Neural progenitor cell (in vitro differentiated cells): ENCODE data around the gene KATNA1. TPM values are rescaled to one million over a fixed set of nuclear protein-coding genes. Genes with fewer than 3 reads are reported as not detected.

Experiments used
- DNase-seq: peaks from one replicate; pipeline ENCODE4 v3.0.0-alpha.2; 2016; ENCODE audit warnings: low spot score
- H2AFZ ChIP-seq: fragments of 200-600 bp; sonication (generic); replicated peaks from 2 replicates; pipeline ENCODE4 v1.6.1; 2016; ENCODE audit warnings: antibody characterized with exemption
- H3F3A ChIP-seq: fragments of 200-600 bp; sonication (generic); 2 replicates; pipeline ENCODE4 v1.6.1; 2016; ENCODE audit warnings: antibody characterized with exemption, low read depth
- H3K27ac ChIP-seq: fragments of 200-600 bp; sonication (generic); 2 replicates; pipeline ENCODE4 v1.5.1; 2016; ENCODE audit warnings: mild to moderate bottlenecking
- H3K27me3 ChIP-seq: fragments of 200-600 bp; sonication (generic); 2 replicates; pipeline ENCODE4 v1.6.1; 2016; ENCODE audit warnings: mild to moderate bottlenecking, moderate library complexity
- H3K36me3 ChIP-seq: fragments of 200-600 bp; sonication (generic); 2 replicates; pipeline ENCODE4 v1.5.1; 2016
- H3K4me1 ChIP-seq: fragments of 200-600 bp; sonication (generic); 2 replicates; pipeline ENCODE4 v1.6.1; 2016; ENCODE audit warnings: mixed run types
- H3K4me2 ChIP-seq: fragments of 200-600 bp; sonication (generic); 2 replicates; pipeline ENCODE4 v1.6.1; 2016
- H3K4me3 ChIP-seq: fragments of 200-600 bp; sonication (generic); 2 replicates; pipeline ENCODE4 v1.5.1; 2016
- H3K79me2 ChIP-seq: fragments of 200-600 bp; sonication (generic); 2 replicates; pipeline ENCODE4 v1.6.1; 2016; ENCODE audit warnings: low read depth
- H3K9ac ChIP-seq: fragments of 200-600 bp; sonication (generic); 2 replicates; pipeline ENCODE4 v1.6.1; 2016
- H3K9me3 ChIP-seq: fragments of 200-600 bp; sonication (generic); 2 replicates; pipeline ENCODE4 v1.5.1; 2016; ENCODE audit warnings: low read depth
- H4K20me1 ChIP-seq: fragments of 200-600 bp; sonication (generic); 2 replicates; pipeline ENCODE4 v1.6.1; 2016; ENCODE audit warnings: low read depth
- H3K27ac Mint-ChIP-seq: 3 replicates; pipeline ENCODE4 v1.8.0; 2021; ENCODE audit warnings: mixed read lengths
- H3K27me3 Mint-ChIP-seq: 2 replicates; pipeline ENCODE4 v1.8.0; 2022; ENCODE audit warnings: low read depth, mild to moderate bottlenecking, inconsistent platforms, moderate library complexity, mixed read lengths; ENCODE audit not compliant: insufficient read depth
- H3K36me3 Mint-ChIP-seq: 3 replicates; pipeline ENCODE4 v1.8.0; 2021; ENCODE audit warnings: mixed read lengths
- H3K4me1 Mint-ChIP-seq: 3 replicates; pipeline ENCODE4 v1.8.0; 2021; ENCODE audit warnings: mixed read lengths
- H3K4me3 Mint-ChIP-seq: 3 replicates; pipeline ENCODE4 v1.8.0; 2021; ENCODE audit warnings: mild to moderate bottlenecking, moderate library complexity, mixed read lengths
- H3K9me3 Mint-ChIP-seq: 3 replicates; pipeline ENCODE4 v1.8.0; 2020; ENCODE audit warnings: mixed read lengths
- CTCF ChIP-seq: fragments of 200-600 bp; sonication (generic); IDR thresholded peaks from 2 replicates; pipeline ENCODE4 v1.5.1; 2017; ENCODE audit warnings: antibody characterized with exemption, mild to moderate bottlenecking
- EZH2 ChIP-seq: fragments of 200-600 bp; sonication (generic); IDR thresholded peaks from 2 replicates; pipeline ENCODE4 v1.6.1; 2017; ENCODE audit warnings: antibody characterized with exemption, mild to moderate bottlenecking, moderate library complexity
- EZH2phosphoT487 ChIP-seq: fragments of 200-600 bp; sonication (generic); IDR thresholded peaks from 2 replicates; pipeline ENCODE4 v1.6.1; 2017; ENCODE audit warnings: antibody characterized with exemption
- total RNA-seq: library from RNA; depleted of rRNA; stranded (reverse); fragments of >200 nt; gene quantifications from 2 replicates; pipeline ENCODE4 v1.2.3, GENCODE V29; 2015; ENCODE audit warnings: low replicate concordance

The KATNA1 gene
- total RNA-seq, 1 donor from 2014 or later: 18.9 TPM

DNA sequence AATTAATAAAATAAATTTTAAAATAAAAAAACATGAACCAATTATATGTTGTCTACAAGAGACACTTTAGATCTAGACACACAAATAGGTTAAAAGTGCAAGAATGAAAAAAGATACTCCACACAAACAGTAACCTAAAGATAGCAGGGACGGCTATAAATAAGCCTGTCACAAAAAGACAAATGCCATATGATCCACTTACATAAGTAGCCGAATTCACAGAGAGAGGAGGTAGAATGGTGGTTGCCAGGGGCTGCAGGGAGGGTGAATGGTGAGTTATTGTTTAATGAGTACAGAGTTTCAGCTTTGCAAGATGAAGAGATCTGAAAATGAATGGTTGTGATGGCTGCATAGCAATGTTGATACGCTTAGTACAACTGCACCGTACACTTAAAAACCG, 32.7 kb downstream of the KATNA1 start:
- Histone ChIP-seq H3F3A (no peaks in the 10 kb centered on the region), H3K4me2 (no peak overlapping the region), H3K36me3 (no peaks in the 10 kb centered on the region), H3K27ac (no peak overlapping the region), H4K20me1 (no peaks in the 10 kb centered on the region), H3K4me3 (no peak overlapping the region), H3K4me1 (peaks cover 9% of the 10 kb centered on the region), H3K79me2 (no peaks in the 10 kb centered on the region), H3K9me3 (no peaks in the 10 kb centered on the region), H3K9ac (no peak overlapping the region), H2AFZ (no peak overlapping the region), H3K27me3 (no peaks in the 10 kb centered on the region)
- Mint-ChIP-seq H3K9me3 (peaks cover 7% of the 10 kb centered on the region), H3K27ac (no peak overlapping the region), H3K4me3 (no peak overlapping the region), H3K36me3 (peaks cover 15% of the 10 kb centered on the region), H3K4me1 (peaks cover 3% of the 10 kb centered on the region), H3K27me3 (no peaks in the 10 kb centered on the region)
- no peak for DNase-seq
- TF ChIP-seq EZH2: no peak
- no peak for TF ChIP-seq EZH2phosphoT487
- no peak for TF ChIP-seq CTCF

GRCh38 chr6:149614337-149614736, 34.2 kb downstream of the KATNA1 start:
- H3K27ac Mint-ChIP-seq: no peak overlapping the region
- Histone ChIP-seq H3K4me1 (peaks cover 9% of the 10 kb centered on the region), H3K9ac (no peak overlapping the region), H3K9me3 (no peaks in the 10 kb centered on the region), H3K79me2 (no peaks in the 10 kb centered on the region), H3K4me2 (peak overlapping the region; percentile 16), H3K27ac (no peak overlapping the region), H4K20me1 (no peaks in the 10 kb centered on the region), H3K27me3 (no peaks in the 10 kb centered on the region), H2AFZ (no peak overlapping the region), H3F3A (no peaks in the 10 kb centered on the region), H3K36me3 (no peaks in the 10 kb centered on the region), H3K4me3 (no peak overlapping the region)
- H3K9me3 Mint-ChIP-seq: peaks cover 7% of the 10 kb centered on the region
- DNase-seq: no peak
- TF ChIP-seq EZH2: no peak
- no peak for TF ChIP-seq EZH2phosphoT487
- TF ChIP-seq CTCF: no peak
- no peak overlapping the region for H3K4me3 Mint-ChIP-seq
- no peaks in the 10 kb centered on the region for H3K27me3 Mint-ChIP-seq
- H3K36me3 Mint-ChIP-seq: peaks cover 10% of the 10 kb centered on the region
- peaks cover 3% of the 10 kb centered on the region for H3K4me1 Mint-ChIP-seq

- H3K27ac Mint-ChIP-seq: no peak overlapping the region
Measured at GRCh38 chr6:149608381-149608982, 40.0 kb downstream of the KATNA1 start.

More at GRCh38 chr6:149608381-149608982, 40.0 kb downstream of the KATNA1 start:
- no peak for DNase-seq
- Histone ChIP-seq H3K79me2 (peaks cover 3% of the 10 kb centered on the region), H3K9ac (no peak overlapping the region), H3K27me3 (no peaks in the 10 kb centered on the region), H3K4me3 (no peak overlapping the region), H3K4me2 (no peak overlapping the region), H3K4me1 (peaks cover under 1% of the 10 kb centered on the region), H3K9me3 (no peaks in the 10 kb centered on the region), H3K36me3 (no peaks in the 10 kb centered on the region), H2AFZ (no peak overlapping the region), H4K20me1 (no peaks in the 10 kb centered on the region), H3K27ac (no peak overlapping the region), H3F3A (no peaks in the 10 kb centered on the region)
- peaks cover 7% of the 10 kb centered on the region for H3K9me3 Mint-ChIP-seq
- H3K4me1 Mint-ChIP-seq: peaks cover 5% of the 10 kb centered on the region
- TF ChIP-seq EZH2phosphoT487: no peak
- no peak for TF ChIP-seq EZH2
- TF ChIP-seq CTCF: no peak
- no peak overlapping the region for H3K4me3 Mint-ChIP-seq
- H3K27me3 Mint-ChIP-seq: no peaks in the 10 kb centered on the region
- H3K36me3 Mint-ChIP-seq: peaks cover 12% of the 10 kb centered on the region
